PC-9 (cell line): ENCODE results near the gene CEP63. TPM values are rescaled to one million over a fixed set of nuclear protein-coding genes. Genes with fewer than 3 reads are reported as not detected.

Experiments
- BruUV-seq: library from RNA; stranded (reverse); fragments of 400-500 nt; replicated peaks from 2 replicates; lab custom pipeline; 2021; lab: Mats Ljungman, UMichigan
- CTCF ChIA-PET: fragments of 300-600 bp; sonication (Branson Sonifier 250); formaldehyde crosslinking; loops from one replicate; lab custom pipeline; 2022; ENCODE audit warnings: antibody characterized with exemption; lab: Charles Lee
- POLR2A ChIA-PET: fragments of 300-600 bp; sonication (Branson Sonifier 250); formaldehyde crosslinking; loops from one replicate; lab custom pipeline; 2022; ENCODE audit warnings: antibody characterized with exemption; ENCODE audit not compliant: unreplicated experiment; lab: Charles Lee
- DNase-seq, 2 experiments: peaks; one replicate each; pipeline versions ENCODE4 v3.0.0 to v3.0.0-alpha.2; 2015 to 2022; ENCODE audit warnings: mixed read lengths in 1 of 2
- H2AFZ ChIP-seq: fragments of 200-600 bp; sonication (generic); 2 replicates; pipeline ENCODE4 v1.8.1; 2017; ENCODE audit warnings: antibody characterized with exemption
- H3F3A ChIP-seq: fragments of 200-600 bp; sonication (generic); 2 replicates; pipeline ENCODE4 v1.8.1; 2017; ENCODE audit warnings: antibody characterized with exemption, mild to moderate bottlenecking, low read depth; ENCODE audit not compliant: insufficient read depth
- H3K27ac ChIP-seq: fragments of 200-600 bp; sonication (generic); 2 replicates; pipeline ENCODE4 v1.6.1; 2016; ENCODE audit warnings: mixed run types
- H3K27me3 ChIP-seq: fragments of 200-600 bp; sonication (generic); 2 replicates; pipeline ENCODE4 v1.6.1; 2016; ENCODE audit warnings: low read depth, mixed run types; ENCODE audit not compliant: insufficient read depth
- H3K36me3 ChIP-seq: fragments of 200-600 bp; sonication (generic); 2 replicates; pipeline ENCODE4 v1.6.1; 2016; ENCODE audit warnings: low read depth, mixed run types
- H3K4me1 ChIP-seq: fragments of 200-600 bp; sonication (generic); replicated peaks from 2 replicates; pipeline ENCODE4 v1.6.1; 2016; ENCODE audit warnings: mixed run types; ENCODE audit not compliant: insufficient read depth
- H3K4me2 ChIP-seq: fragments of 200-600 bp; sonication (generic); 2 replicates; pipeline ENCODE4 v1.6.1; 2017; ENCODE audit warnings: mixed run types
- H3K4me3 ChIP-seq: fragments of 200-600 bp; sonication (generic); 2 replicates; pipeline ENCODE4 v1.6.1; 2016; ENCODE audit warnings: mixed run types
- H3K79me2 ChIP-seq: fragments of 200-600 bp; sonication (generic); 2 replicates; pipeline ENCODE4 v1.6.1; 2017; ENCODE audit warnings: low read depth, mixed run types
- H3K9me2 ChIP-seq: fragments of 200-600 bp; sonication (generic); 2 replicates; pipeline ENCODE4 v1.8.1; 2017; ENCODE audit warnings: mild to moderate bottlenecking; ENCODE audit not compliant: insufficient read depth
- H3K9me3 ChIP-seq: fragments of 200-600 bp; sonication (generic); 2 replicates; pipeline ENCODE4 v1.8.1; 2016; ENCODE audit warnings: low read depth; ENCODE audit not compliant: insufficient read depth
- H4K20me1 ChIP-seq: fragments of 200-600 bp; sonication (generic); 2 replicates; pipeline ENCODE4 v1.8.1; 2017; ENCODE audit not compliant: insufficient read depth
- CTCF ChIP-seq: fragments of 200-600 bp; sonication (generic); conservative IDR thresholded peaks from 2 replicates; pipeline ENCODE4 v1.6.1; 2017; ENCODE audit warnings: mixed run types, antibody characterized with exemption, mild to moderate bottlenecking, moderate library complexity
- EZH2 ChIP-seq: fragments of 200-600 bp; sonication (generic); IDR thresholded peaks from 2 replicates; pipeline ENCODE4 v1.8.0; 2017; ENCODE audit warnings: antibody characterized with exemption, low read depth
- intact Hi-C: fragments of 100-400 bp; cut with micrococcal nuclease; formaldehyde crosslinking; loops from one replicate; pipeline ENCODE4 v1.10.0; 2022; ENCODE audit not compliant: unreplicated experiment
- total RNA-seq: library from RNA; stranded (reverse); gene quantifications from 2 replicates; pipeline ENCODE4 v1.2.3, GENCODE V29; 2021

Gene CEP63
- total RNA-seq, 1 experiment from 2014 or later, result 31.5 TPM

DNA sequence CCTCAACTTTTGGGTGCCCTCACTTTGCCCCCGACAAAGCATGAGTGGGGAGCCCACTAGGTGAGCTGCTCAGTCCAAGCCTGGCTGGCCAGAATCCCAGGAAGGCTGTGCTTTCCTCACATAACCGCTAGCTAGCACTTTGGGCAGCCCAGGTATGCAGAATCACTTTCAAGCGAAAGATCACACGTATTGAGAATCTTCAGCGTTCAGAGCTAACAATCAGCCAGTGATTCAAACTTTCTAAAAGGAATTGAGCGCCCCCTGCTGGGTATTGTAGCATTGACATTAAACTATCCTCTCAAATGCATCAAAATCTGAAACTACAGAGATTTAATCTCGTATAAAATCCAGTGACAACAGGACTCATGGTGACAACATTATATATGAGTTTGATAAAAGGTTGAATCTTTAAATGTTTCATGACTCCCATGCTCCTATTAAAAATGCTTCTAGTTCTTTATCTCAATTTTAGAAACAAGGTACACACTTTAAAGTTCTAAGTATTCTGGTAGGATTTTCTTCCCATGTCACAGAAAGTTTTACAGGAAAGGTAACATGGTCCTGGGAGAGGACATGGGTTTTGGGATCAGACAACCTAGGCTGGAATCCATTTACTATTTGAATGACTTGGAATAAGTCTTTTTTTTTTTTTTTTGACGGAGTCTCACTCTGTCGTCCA lies 11.8 kb upstream of the CEP63 start:
- BruUV-seq, result no TSS peak
- no peak overlapping the region for H3K4me3 ChIP-seq
- H4K20me1 ChIP-seq, result no peaks in the 10 kb centered on the region
- H3K36me3 ChIP-seq, result peaks cover 24% of the 10 kb centered on the region
- H3F3A ChIP-seq, result peaks cover 35% of the 10 kb centered on the region; the same call in 1 of the 2 replicates
- CTCF ChIA-PET, result interaction anchor here (0.6 to 1.4 kb wide), 7 partner anchors 46 to 297 kb away, joined by 4 to 12 read pairs (median 7); no protein-coding TSS in a partner anchor
- TF ChIP-seq CTCF (peak; percentile 97), EZH2 (no peak)
- peaks cover 41% of the 10 kb centered on the region for H3K4me1 ChIP-seq
- peak overlapping the region; percentile 41 for H3K4me2 ChIP-seq
- H3K27ac ChIP-seq, result peak overlapping the region; percentile 26
- H3K9me3 ChIP-seq, result no peaks in the 10 kb centered on the region
- DNase-seq, result peak; percentile 81 to 82
- no peaks in the 10 kb centered on the region for H3K9me2 ChIP-seq
- H3K79me2 ChIP-seq, result no peaks in the 10 kb centered on the region
- no peaks in the 10 kb centered on the region for H3K27me3 ChIP-seq
- intact Hi-C loops, result loop anchor here (1.0 kb wide), 7 partner anchors 47 to 261 kb away; no protein-coding TSS in a partner anchor
- H2AFZ ChIP-seq, result no peak overlapping the region
- POLR2A ChIA-PET, result interaction anchor here (0.6 to 1.4 kb wide), 9 partner anchors 99 to 465 kb away, joined by 3 to 7 read pairs (median 4); partner anchors contain the start of gene AMOTL2

DNA sequence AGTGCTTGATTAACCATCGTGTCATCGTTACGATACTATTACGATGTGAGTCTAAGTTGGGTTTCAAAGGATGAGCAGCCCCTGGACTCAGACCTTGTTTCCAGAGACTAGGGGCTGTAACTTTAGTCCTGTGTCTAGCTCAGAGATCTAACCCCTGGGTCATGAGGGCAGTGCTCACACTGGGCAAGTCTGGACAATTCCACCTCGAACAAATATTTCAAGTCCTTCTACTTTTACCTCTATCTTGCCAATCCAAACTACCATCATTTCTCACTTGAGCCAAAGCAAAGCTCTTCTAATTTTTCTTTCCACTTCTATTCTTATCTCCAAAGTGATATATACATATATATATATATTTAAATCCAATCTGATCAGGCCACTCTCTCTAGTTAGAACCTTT lies 10.9 kb upstream of the CEP63 start:
- Histone ChIP-seq H3K27ac (no peak overlapping the region), H3K4me2 (no peak overlapping the region), H3K36me3 (peaks cover 30% of the 10 kb centered on the region), H3F3A (peaks cover 36% of the 10 kb centered on the region), H3K27me3 (no peaks in the 10 kb centered on the region), H3K4me1 (peaks cover 39% of the 10 kb centered on the region), H4K20me1 (no peaks in the 10 kb centered on the region), H3K9me3 (no peaks in the 10 kb centered on the region), H3K79me2 (no peaks in the 10 kb centered on the region), H3K9me2 (no peaks in the 10 kb centered on the region), H2AFZ (no peak overlapping the region), H3K4me3 (no peak overlapping the region)
- intact Hi-C loops, result loop anchor here (1.0 to 5.0 kb wide), 8 partner anchors 48 to 658 kb away; no protein-coding TSS in a partner anchor
- CTCF ChIA-PET, result interaction anchor here (1.3 kb wide), 1 partner anchor 262 kb away, joined by 4 read pairs; no protein-coding TSS in a partner anchor
- no TSS peak for BruUV-seq
- POLR2A ChIA-PET, result interaction anchor here (0.5 to 0.6 kb wide), 2 partner anchors 298 to 901 kb away, joined by 3 to 5 read pairs; partner anchors contain the start of gene CDV3
- TF ChIP-seq EZH2 (no peak), CTCF (no peak)
- no peak for DNase-seq

DNA sequence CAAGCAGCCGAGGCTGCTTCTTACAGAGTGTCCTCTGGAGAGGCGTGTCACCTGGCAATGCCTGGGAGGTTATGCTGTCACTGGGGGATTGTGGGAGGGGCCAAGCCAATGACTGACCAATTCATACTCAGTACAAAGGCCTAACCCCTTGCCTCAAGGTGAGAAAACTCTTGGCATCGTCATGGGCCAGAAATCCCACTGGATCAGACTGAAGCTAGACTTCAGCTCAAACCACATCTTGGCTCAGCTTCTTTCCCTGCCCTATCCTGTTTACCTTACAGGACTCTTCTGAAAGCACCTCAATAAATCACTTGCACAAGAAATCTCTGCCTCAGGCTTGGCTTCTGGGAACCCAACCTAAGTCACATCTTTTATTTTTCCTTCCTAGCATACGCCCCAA lies 9.6 kb upstream of the CEP63 start:
- no peak overlapping the region for H3K4me3 ChIP-seq
- H3F3A ChIP-seq, result peaks cover 35% of the 10 kb centered on the region
- no peaks in the 10 kb centered on the region for H4K20me1 ChIP-seq
- no peak overlapping the region for H3K27ac ChIP-seq
- H3K27me3 ChIP-seq, result no peaks in the 10 kb centered on the region
- H3K4me2 ChIP-seq, result no peak overlapping the region
- H3K36me3 ChIP-seq, result peaks cover 42% of the 10 kb centered on the region
- H3K9me2 ChIP-seq, result no peaks in the 10 kb centered on the region
- ChIA-PET CTCF (no interaction called here), POLR2A (interaction anchor here (0.7 kb wide), 1 partner anchor 101 kb away, joined by 4 read pairs; no protein-coding TSS in a partner anchor)
- H3K4me1 ChIP-seq, result peaks cover 25% of the 10 kb centered on the region
- no TSS peak for BruUV-seq
- H2AFZ ChIP-seq, result no peak overlapping the region
- no peaks in the 10 kb centered on the region for H3K79me2 ChIP-seq
- TF ChIP-seq CTCF, result no peak
- no peak for TF ChIP-seq EZH2
- no peaks in the 10 kb centered on the region for H3K9me3 ChIP-seq
- intact Hi-C loops, result loop anchor here (5.0 kb wide), 1 partner anchor 659 kb away; no protein-coding TSS in a partner anchor
- DNase-seq, result no peak
